ENCODE measurements around the gene LIN9.
A peak's percentile ranks its signal among the peaks of the same experiment; 100 is the strongest.

LIN9 gene

GRCh38 chr1:226318471-226318870 is 9.5 kb upstream of the LIN9 start:
- no peak for DNase-seq

- DNase-seq = no peak
These were observed 5.1 kb upstream of the LIN9 start for GRCh38 chr1:226314055-226314454.

- DNase-seq = no peak
These were observed 3.1 kb upstream of the LIN9 start for GRCh38 chr1:226312065-226312464.

GRCh38 chr1:226311376-226311775 is 2.4 kb upstream of the LIN9 start:
- no peak for DNase-seq

- no peak for DNase-seq
These were observed 1.8 kb upstream of the LIN9 start for GRCh38 chr1:226310637-226311195.

GRCh38 chr1:226310245-226310540 is 1.2 kb upstream of the LIN9 start:
- DNase-seq = no peak

GRCh38 chr1:226309398-226310244 is 657 bp upstream of the LIN9 start:
- peak; percentile 32 for DNase-seq

GRCh38 chr1:226308166-226308722 is 720 bp downstream of the LIN9 start:
- no peak for DNase-seq

GRCh38 chr1:226306425-226306824 is 2.5 kb downstream of the LIN9 start:
- DNase-seq = no peak

GRCh38 chr1:226305184-226305583 is 3.8 kb downstream of the LIN9 start:
- DNase-seq = no peak

GRCh38 chr1:226304291-226304955 is 4.5 kb downstream of the LIN9 start:
- no peak for DNase-seq

GRCh38 chr1:226302731-226303130 is 6.2 kb downstream of the LIN9 start:
- DNase-seq = no peak

- no peak for DNase-seq
These were observed 12.1 kb downstream of the LIN9 start for GRCh38 chr1:226296911-226297310.

- no peak for DNase-seq
These were observed 15.4 kb downstream of the LIN9 start for GRCh38 chr1:226293553-226293920.

GRCh38 chr1:226292874-226293552 is 16.0 kb downstream of the LIN9 start:
- no peak for DNase-seq

- DNase-seq = no peak
These were observed 21.4 kb downstream of the LIN9 start for GRCh38 chr1:226287587-226287986.

GRCh38 chr1:226281058-226281457 is 27.9 kb downstream of the LIN9 start:
- DNase-seq = no peak

- no peak for DNase-seq
These were observed 29.5 kb downstream of the LIN9 start for GRCh38 chr1:226279498-226279897.

GRCh38 chr1:226277897-226278296 is 31.1 kb downstream of the LIN9 start:
- DNase-seq = no peak

GRCh38 chr1:226276987-226277386 is 32.0 kb downstream of the LIN9 start:
- DNase-seq = no peak

GRCh38 chr1:226276077-226276682 is 32.8 kb downstream of the LIN9 start:
- no peak for DNase-seq

- DNase-seq = no peak
These were observed 34.8 kb downstream of the LIN9 start for GRCh38 chr1:226274138-226274537.

All from SHP77 treated with DMSO at 0.1 percent for 48 hours (cell line).